Spleen (tissue), 11 donors: Measurements from ENCODE around the gene TEAD1. TPM values are rescaled to one million over a fixed set of nuclear protein-coding genes. Genes with fewer than 3 reads are reported as not detected.

Source experiments
- DNase-seq: peaks from one replicate; pipeline ENCODE4 v3.0.0-alpha.2; 2020
- H3K27ac ChIP-seq, 8 donors: fragments of 200-600 bp; sonication (generic) in 7 of 8; 1 replicate in 4 of 8; 2 replicates in 4 of 8; pipeline versions ENCODE4 v1.5.0 to v1.8.0; 2016 to 2021; ENCODE audit warnings: inconsistent platforms in 4 of 8, mild to moderate bottlenecking in 4 of 8, moderate library complexity in 1 of 8
- H3K27me3 ChIP-seq, 7 donors: fragments of 200-600 bp; sonication (generic) in 6 of 7; replicated peaks in 1 of 7; 1 replicate in 4 of 7; 2 replicates in 3 of 7; pipeline versions ENCODE4 v1.5.0 to v1.8.0; 2016 to 2021; ENCODE audit warnings: inconsistent platforms in 3 of 7, mild to moderate bottlenecking in 1 of 7
- H3K36me3 ChIP-seq, 6 donors: fragments of 200-600 bp; sonication (generic) in 5 of 6; 1 replicate in 4 of 6; 2 replicates in 2 of 6; pipeline versions ENCODE4 v1.5.0 to v1.8.0; 2016 to 2021; ENCODE audit warnings: inconsistent platforms in 2 of 6
- H3K4me1 ChIP-seq, 6 donors: fragments of 200-600 bp; sonication (generic) in 5 of 6; 1 replicate in 3 of 6; 2 replicates in 3 of 6; pipeline versions ENCODE4 v1.5.0 to v1.8.0; 2016 to 2021; ENCODE audit warnings: inconsistent platforms in 3 of 6
- H3K4me3 ChIP-seq, 8 donors: fragments of 200-600 bp; sonication (generic) in 7 of 8; 1 replicate in 4 of 8; 2 replicates in 4 of 8; pipeline versions ENCODE4 v1.5.0 to v1.8.0; 2016 to 2021; ENCODE audit warnings: inconsistent platforms in 4 of 8, mild to moderate bottlenecking in 4 of 8, moderate library complexity in 2 of 8
- H3K9me3 ChIP-seq, 8 donors: fragments of 200-600 bp; sonication (generic) in 7 of 8; 1 replicate in 4 of 8; 2 replicates in 4 of 8; pipeline versions ENCODE4 v1.5.0 to v1.8.0; 2016 to 2021; ENCODE audit warnings: inconsistent platforms in 4 of 8
- CTCF ChIP-seq, 11 experiments: fragments of 200-600 bp in 7 of 11; fragments of 450-650 bp in 4 of 11; sonication (generic) in 4 of 11; IDR thresholded peaks in 8 of 11; conservative IDR thresholded peaks in 3 of 11; 1 replicate in 7 of 11; 2 replicates in 4 of 11; pipeline versions ENCODE4 v1.4.0 to v1.8.0; 2016 to 2021; ENCODE audit warnings: antibody characterized with exemption in 11 of 11, inconsistent platforms in 4 of 11, mild to moderate bottlenecking in 1 of 11
- POLR2A ChIP-seq, 3 donors: fragments of 450-650 bp; IDR thresholded peaks; one replicate each; pipeline ENCODE4 v1.5.1; 2017; ENCODE audit warnings: antibody characterized with exemption in 3 of 3, mild to moderate bottlenecking in 1 of 3
- POLR2AphosphoS5 ChIP-seq, 3 donors: sonication (generic); formaldehyde crosslinking; IDR thresholded peaks; one replicate each; pipeline ENCODE4 v1.5.1; 2017; ENCODE audit warnings: antibody characterized with exemption in 3 of 3
- WGBS, 5 donors: extraction: QIAGEN DNeasy Blood & Tissue Kit in 3 of 5; methylation state at CpG; one replicate each; pipeline versions ENCODE4 v1.1.5 to v1.1.7; 2013 to 2018; 5-methylcytosine and 5-hydroxymethylcytosine counted together
- intact Hi-C: fragments of 100-400 bp; cut with DNase I; formaldehyde crosslinking; loops from one replicate; pipeline ENCODE4 v1.15.0; 2023; ENCODE audit warnings: low total_unique reads
- polyA plus RNA-seq, 3 donors: library from polyadenylated mRNA; stranded (reverse); fragments of 200-250 nt; gene quantifications; one replicate each; pipeline ENCODE4 v1.2.1, GENCODE V29; 2013
- total RNA-seq, 7 donors: library from RNA; depleted of rRNA in 3 of 7; stranded (reverse); fragments of >200 nt in 3 of 7; fragmentation: NEBNext Ultra II Directional in 4 of 7; extraction: Animal tissue kit (Norgen Biotek cat#: 25700) in 4 of 7; gene quantifications; one replicate each; pipeline versions ENCODE4 v1.1.0 to v1.2.1, GENCODE V29; 2016 to 2021
- donor health status: healthy with polysubstance abuse.
- donor health status: DM: no; HTN: no; CAD: no; lungs with moderate emphysema.
- donor health status: DM: no; HTN: no; CAD: no.
- donor health status: Bipolar disorder and iron deficiency.
- donor health status: healthy.
- donor health status: DM: no; HTN: no; CAD: no.
- donor health status: DM: yes; HTN: yes; CAD: no.

The TEAD1 gene
- total and polyA plus RNA-seq, 10 donors = 0.93 to 46.0 (median 18.6) TPM

DNA sequence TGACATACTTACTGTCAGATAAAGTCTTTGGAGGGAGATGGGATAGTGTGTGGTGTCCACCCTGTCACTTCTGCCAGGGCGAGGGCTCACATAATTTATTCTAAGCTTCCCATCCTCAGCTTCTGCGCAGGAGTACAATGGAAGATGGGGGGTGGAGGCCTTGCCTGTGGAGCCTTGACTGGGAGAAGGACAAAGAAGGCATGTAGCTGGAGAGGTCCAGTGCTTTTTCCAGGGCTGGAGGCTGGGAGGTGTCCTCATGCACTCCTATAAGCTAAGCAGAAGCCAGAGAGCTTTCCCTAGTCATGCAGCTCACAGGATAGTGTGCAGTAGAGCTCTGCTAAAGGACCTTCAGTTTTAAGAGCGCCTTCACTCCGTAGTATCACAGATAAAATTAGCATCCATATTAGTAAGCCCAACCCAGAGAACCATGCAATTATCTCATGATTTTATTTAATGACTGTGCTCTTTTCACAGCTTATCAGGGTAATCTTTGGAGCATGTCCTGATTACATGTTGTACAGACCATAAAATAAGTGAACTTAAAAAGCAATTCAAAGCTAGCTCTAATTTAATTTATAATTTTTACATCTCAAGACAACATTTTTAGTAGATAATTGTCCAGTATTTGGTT lies 148.3 kb downstream of the TEAD1 start:
- TF ChIP-seq CTCF (IDR thresholded peaks at IDR 0.05 in 8 of 11, conservative IDR thresholded peaks at IDR 0.05 in 3 of 11) = no peak
- no peak for TF ChIP-seq POLR2AphosphoS5 (IDR thresholded peaks at IDR 0.05)
- TF ChIP-seq POLR2A (IDR thresholded peaks at IDR 0.05) = no peak
- Histone ChIP-seq H3K9me3 (no peaks in the 10 kb centered on the region), H3K4me1 (peaks cover 0 to 22% (median 5%) of the 10 kb centered on the region in 6 donors), H3K36me3 (no peaks in the 10 kb centered on the region), H3K27me3 (peaks cover 0 to 5% (median 0%) of the 10 kb centered on the region in 7 donors), H3K4me3 (no peak overlapping the region), H3K27ac (no peak overlapping the region)
- 75 to 92% (median 86%) methylated on average over 4 of the region's 4 CpGs for WGBS, 5 donors
- intact Hi-C loops = no loop called here
- DNase-seq = no peak

- Histone ChIP-seq H3K9me3 (no peaks in the 10 kb centered on the region), H3K4me1 (peaks cover 5 to 32% (median 16%) of the 10 kb centered on the region in 6 donors), H3K36me3 (no peaks in the 10 kb centered on the region), H3K27ac (peak overlapping the region in 6 of 8 donors; percentile 20 to 68 (median 52)), H3K27me3 (peaks cover 0 to 25% (median 0%) of the 10 kb centered on the region in 7 donors), H3K4me3 (no peak overlapping the region)
- DNase-seq = no peak
- TF ChIP-seq POLR2A (IDR thresholded peaks at IDR 0.05) (no peak), POLR2AphosphoS5 (IDR thresholded peaks at IDR 0.05) (peak in 1 of 3 donors; percentile 30), CTCF (IDR thresholded peaks at IDR 0.05 in 8 of 11, conservative IDR thresholded peaks at IDR 0.05 in 3 of 11) (no peak)
- intact Hi-C loops = no loop called here
- WGBS, 5 donors = 32 to 48% (median 40%) methylated on average over 10 of the region's 10 CpGs
Measured at GRCh38 chr11:12824281-12825041, 150.2 kb downstream of the TEAD1 start.

DNA sequence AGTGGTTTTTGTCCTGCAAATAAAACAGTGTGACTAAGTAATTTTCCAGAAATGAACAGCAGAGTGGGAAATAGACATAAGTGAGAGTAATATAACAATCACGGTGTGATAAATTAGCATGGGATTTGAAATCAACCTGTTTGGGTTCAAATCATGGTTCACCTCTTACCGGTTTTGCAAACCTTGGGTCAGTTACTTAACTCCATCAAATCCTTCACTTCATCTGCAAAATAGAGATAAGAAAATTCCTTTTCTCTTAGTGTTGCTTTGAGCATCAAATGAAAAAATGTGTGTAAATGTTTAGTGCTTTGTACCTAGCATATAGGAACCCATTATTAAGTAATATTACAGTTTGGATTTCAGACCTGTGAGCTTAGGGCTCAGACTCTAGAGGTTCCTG lies 152.2 kb downstream of the TEAD1 start:
- intact Hi-C loops = no loop called here
- Histone ChIP-seq H3K27me3 (peaks cover 0 to 42% (median 0%) of the 10 kb centered on the region in 7 donors), H3K4me3 (no peak overlapping the region), H3K9me3 (no peaks in the 10 kb centered on the region), H3K36me3 (no peaks in the 10 kb centered on the region), H3K27ac (no peak overlapping the region), H3K4me1 (peaks cover 6 to 34% (median 18%) of the 10 kb centered on the region in 6 donors)
- DNase-seq = no peak
- no peak for TF ChIP-seq CTCF (IDR thresholded peaks at IDR 0.05 in 8 of 11, conservative IDR thresholded peaks at IDR 0.05 in 3 of 11)
- no peak for TF ChIP-seq POLR2A (IDR thresholded peaks at IDR 0.05)
- no peak for TF ChIP-seq POLR2AphosphoS5 (IDR thresholded peaks at IDR 0.05)
- WGBS, 5 donors = 80 to 94% (median 85%) methylated on average over 2 of the region's 2 CpGs

DNA sequence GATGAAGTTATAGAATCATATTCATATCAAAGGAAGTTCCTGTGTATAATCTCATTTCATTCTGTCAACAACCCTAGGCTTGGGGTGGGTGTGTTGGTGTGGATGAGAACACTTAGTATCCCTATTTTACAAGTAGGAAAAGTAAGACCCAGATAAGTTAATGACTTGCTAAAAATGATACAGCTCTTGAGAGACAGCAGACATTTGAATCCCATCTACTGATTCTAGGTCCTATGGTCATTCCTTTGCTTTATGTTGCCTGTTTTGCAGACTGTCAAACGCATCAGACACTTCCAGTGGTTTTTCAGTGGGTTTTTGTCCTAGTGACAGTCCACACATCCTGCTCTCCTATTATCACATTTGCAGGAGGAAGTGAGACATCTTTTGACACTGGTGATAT lies 153.1 kb downstream of the TEAD1 start:
- Histone ChIP-seq H3K4me3 (peak overlapping the region in 1 of 8 donors; percentile 61), H3K4me1 (peaks cover 6 to 34% (median 18%) of the 10 kb centered on the region in 6 donors), H3K9me3 (no peaks in the 10 kb centered on the region), H3K27me3 (peaks cover 0 to 42% (median 0%) of the 10 kb centered on the region in 7 donors), H3K27ac (peak overlapping the region in 7 of 8 donors; percentile 44 to 76 (median 65)), H3K36me3 (no peaks in the 10 kb centered on the region)
- intact Hi-C loops = no loop called here
- TF ChIP-seq CTCF (IDR thresholded peaks at IDR 0.05 in 8 of 11, conservative IDR thresholded peaks at IDR 0.05 in 3 of 11) (no peak), POLR2A (IDR thresholded peaks at IDR 0.05) (no peak), POLR2AphosphoS5 (IDR thresholded peaks at IDR 0.05) (no peak)
- WGBS, 5 donors = 47 to 75% (median 51%) methylated on average over 1 of the region's 1 CpG
- no peak for DNase-seq
